HepG2 (cell line): ENCODE measurements around the gene SCAPER. TPM values are rescaled to one million over a fixed set of nuclear protein-coding genes. Genes with fewer than 3 reads are reported as not detected.

Source experiments
- ATAC-seq: fragments of 200-7000 bp; cut with Tn5 transposase; 3 replicates; pipeline ENCODE4 v1.9.1; 2020; ENCODE audit warnings: mild to moderate bottlenecking, moderate library complexity
- BruUV-seq: library from RNA; stranded (reverse); fragments of 400-500 nt; replicated peaks from 2 replicates; lab custom pipeline; 2021; lab: Mats Ljungman, UMichigan
- CTCF ChIA-PET: fragments of 300-600 bp; formaldehyde crosslinking; extraction: SDS; loops from one replicate; lab custom pipeline; 2021; ENCODE audit warnings: low total read pairs, inconsistent platforms, low intra/inter-chr PET ratio; lab: Yijun Ruan, JAX
- POLR2A ChIA-PET: fragments of 350-600 bp; sonication (Branson Sonifier 250); formaldehyde crosslinking; loops from one replicate; lab custom pipeline; 2020; ENCODE audit warnings: antibody characterized with exemption, inconsistent platforms; lab: Yijun Ruan, JAX
- DNase-seq: peaks from one replicate; pipeline ENCODE4 v3.0.0-alpha.2; 2015; ENCODE audit warnings: low spot score
- FAIRE-seq: peaks from 3 replicates; lab custom pipeline; 2011; peaks lifted over from hg19 to GRCh38; lab: Jason Lieb, UNC
- H2AFZ ChIP-seq: one replicate; pipeline ENCODE4 v1.6.1; 2011; ENCODE audit warnings: low read length, inconsistent platforms
- H3K27ac ChIP-seq: fragments of 300-600 bp; 3 replicates; pipeline ENCODE4 v1.8.0; 2011; ENCODE audit warnings: mixed run types, mild to moderate bottlenecking, mixed read lengths, low read length, inconsistent platforms; ENCODE audit not compliant: insufficient read depth; ENCODE audit errors: extremely low read length
- H3K27me3 ChIP-seq, 2 experiments: fragments of 200-600 bp in 1 of 2; 2 replicates in 1 of 2; 3 replicates in 1 of 2; pipeline versions ENCODE4 v1.6.0 to v1.8.0; 2011; ENCODE audit warnings: low read length in 2 of 2, mild to moderate bottlenecking in 2 of 2, moderate library complexity in 2 of 2, inconsistent platforms in 1 of 2; ENCODE audit not compliant: insufficient read depth in 2 of 2, control insufficient read depth in 1 of 2
- H3K36me3 ChIP-seq, 2 experiments: fragments of 200-600 bp in 1 of 2; replicated peaks in 1 of 2; 2 replicates in 1 of 2; 3 replicates in 1 of 2; pipeline versions ENCODE4 v1.5.1 to v1.8.0; 2011; ENCODE audit warnings: low read length in 2 of 2, inconsistent platforms in 1 of 2; ENCODE audit not compliant: insufficient read depth in 2 of 2, control insufficient read depth in 1 of 2
- H3K4me1 ChIP-seq: 2 replicates; pipeline ENCODE4 v1.5.1; 2012; ENCODE audit warnings: low read length, inconsistent platforms; ENCODE audit not compliant: insufficient read depth
- H3K4me2 ChIP-seq: 2 replicates; pipeline ENCODE4 v1.6.0; 2011; ENCODE audit warnings: low read depth, low read length, inconsistent platforms
- H3K4me3 ChIP-seq, 3 experiments: fragments of 200-600 bp in 1 of 3; sonication (generic), shearing (Covaris generic) in 1 of 3; replicated peaks in 1 of 3; 2 replicates each; pipeline ENCODE4 v1.5.1; 2011 to 2016; ENCODE audit warnings: low read length in 3 of 3, inconsistent platforms in 2 of 3, low read depth in 2 of 3, mild to moderate bottlenecking in 2 of 3, control low read depth in 1 of 3, mixed read lengths in 1 of 3; ENCODE audit not compliant: insufficient read depth in 1 of 3
- H3K79me2 ChIP-seq: one replicate; pipeline ENCODE4 v1.6.1; 2011; ENCODE audit warnings: low read length, inconsistent platforms; ENCODE audit not compliant: insufficient read depth
- H3K9ac ChIP-seq: 2 replicates; pipeline ENCODE4 v1.6.0; 2011; ENCODE audit warnings: mild to moderate bottlenecking, low read depth, low read length, inconsistent platforms; ENCODE audit not compliant: insufficient read depth
- H3K9me3 ChIP-seq: 2 replicates; pipeline ENCODE4 v1.5.1; 2012; ENCODE audit warnings: mild to moderate bottlenecking, low read length
- H4K20me1 ChIP-seq: 2 replicates; pipeline ENCODE4 v1.6.0; 2011; ENCODE audit warnings: inconsistent platforms, mild to moderate bottlenecking, low read length, moderate library complexity; ENCODE audit not compliant: insufficient read depth
- FOXJ3 ChIP-seq: sonication (generic); formaldehyde crosslinking; IDR thresholded peaks from 2 replicates; pipeline ENCODE4 v1.4.0; 2020; ENCODE audit warnings: missing genetic modification reagents, mild to moderate bottlenecking, borderline replicate concordance
- FOXP1 ChIP-seq, 2 experiments: fragments of 450-650 bp in 1 of 2; IDR thresholded peaks; 2 replicates each; pipeline ENCODE4 v1.6.1; 2017 to 2018; ENCODE audit warnings: antibody characterized with exemption in 1 of 2
- HNRNPK ChIP-seq: fragments of 200-400 bp; formaldehyde crosslinking; IDR thresholded peaks from 2 replicates; pipeline ENCODE4 v1.6.1; 2018; ENCODE audit warnings: low read length, low read depth, moderate library complexity, mild to moderate bottlenecking; ENCODE audit not compliant: poor library complexity, severe bottlenecking
- LCORL ChIP-seq, 2 experiments: fragments of 450-650 bp in 1 of 2; sonication (generic) in 1 of 2; formaldehyde crosslinking in 1 of 2; IDR thresholded peaks; 2 replicates each; pipeline versions ENCODE4 v1.5.0 to v1.6.1; 2017 to 2020; ENCODE audit warnings: antibody characterized with exemption in 1 of 2, missing genetic modification reagents in 1 of 2
- RBFOX2 ChIP-seq: fragments of 200-400 bp; formaldehyde crosslinking; IDR thresholded peaks from 2 replicates; pipeline ENCODE4 v1.6.1; 2017; ENCODE audit warnings: low read depth, mild to moderate bottlenecking, low read length
- SOX6 ChIP-seq, 2 experiments: fragments of 450-650 bp in 1 of 2; sonication (generic) in 1 of 2; formaldehyde crosslinking in 1 of 2; IDR thresholded peaks; 2 replicates each; pipeline versions ENCODE4 v1.4.0 to v1.6.1; 2017 to 2020; ENCODE audit warnings: antibody characterized with exemption in 1 of 2, mild to moderate bottlenecking in 1 of 2, missing genetic modification reagents in 1 of 2
- TEAD3 ChIP-seq: optimal IDR thresholded peaks from 2 replicates; pipeline ENCODE3; 2016; ENCODE audit warnings: borderline replicate concordance
- U2AF2 ChIP-seq: fragments of 200-400 bp; formaldehyde crosslinking; IDR thresholded peaks from 2 replicates; pipeline ENCODE4 v1.6.1; 2017; ENCODE audit warnings: low read depth, mild to moderate bottlenecking, low read length
- ZKSCAN8 ChIP-seq: IDR thresholded peaks from 2 replicates; pipeline ENCODE4 v1.6.1; 2016; ENCODE audit warnings: borderline replicate concordance, missing genetic modification reagents, missing compliant biosample characterization
- WGBS: methylation state at CpG from one replicate; pipeline ENCODE4 v1.1.6; 2017; ENCODE audit warnings: low lambda C conversion rate; 5-methylcytosine and 5-hydroxymethylcytosine counted together
- in situ Hi-C: cut with HindIII; loops from 2 replicates; pipeline ENCODE4 v1.10.0; 2017; ENCODE audit warnings: low pct_unique_long_range_greater_than_20kb; ENCODE audit not compliant: extremely low pct_ligation_motif_present
- intact Hi-C: fragments of 100-400 bp; cut with micrococcal nuclease; formaldehyde crosslinking; loops from one replicate; pipeline ENCODE4 v1.10.0; 2022; ENCODE audit not compliant: unreplicated experiment
- polyA plus RNA-seq, 8 experiments: library from polyadenylated mRNA; depleted of rRNA in 3 of 8; stranded (reverse) in 7 of 8; unstranded in 1 of 8; fragments of >200 nt; fragmentation: Illumina TruSeq in 4 of 8; extraction: Trizol in 4 of 8; gene quantifications; 2 replicates each; pipeline versions ENCODE4 v1.2.1 to v1.2.3, GENCODE V29; 2011 to 2016; ENCODE audit warnings: low read depth in 4 of 8, missing spikeins in 1 of 8, mixed read lengths in 1 of 8; ENCODE audit not compliant: insufficient read depth in 1 of 8
- total RNA-seq, 5 experiments: library from RNA; depleted of rRNA; stranded (reverse); fragments of >200 nt; fragmentation: Illumina TruSeq; extraction: Trizol; gene quantifications; 2 replicates each; pipeline ENCODE4 v1.2.3, GENCODE V29; 2016; ENCODE audit warnings: low read depth in 1 of 5
- TF ChIP-seq, protein P1 (sequence below): sonication (generic); formaldehyde crosslinking; IDR thresholded peaks from 2 replicates; pipeline ENCODE4 v1.4.0; 2020; ENCODE audit warnings: missing genetic modification reagents
- TF ChIP-seq, protein P2 (sequence below): sonication (generic); formaldehyde crosslinking; IDR thresholded peaks from 2 replicates; pipeline ENCODE4 v1.8.1; 2022; ENCODE audit warnings: mild to moderate bottlenecking, missing genetic modification reagents

Gene SCAPER
- total and polyA plus RNA-seq, 2 of the 13 experiments (the other 11 are each of a cell fraction or from before 2014, with no cell fraction given): 4.3 to 10.5 TPM

GRCh38 chr15:76342382-76343201, 562.5 kb downstream of the SCAPER start:
- no peak for FAIRE-seq
- POLR2A ChIA-PET: no interaction called here
- Histone ChIP-seq H3K27me3 (no peaks in the 10 kb centered on the region), H3K4me3 (no peak overlapping the region), H4K20me1 (peaks cover 8% of the 10 kb centered on the region; the same call in 1 of the 2 replicates), H3K36me3 (peaks cover 6 to 24% of the 10 kb centered on the region in 2 experiments; a peak in 4 of 5 replicates), H3K4me2 (no peak overlapping the region), H3K79me2 (peaks cover 21% of the 10 kb centered on the region), H2AFZ (no peak overlapping the region), H3K9ac (no peak overlapping the region), H3K9me3 (no peaks in the 10 kb centered on the region), H3K4me1 (peaks cover 27% of the 10 kb centered on the region), H3K27ac (no peak overlapping the region)
- WGBS: over 99% methylated on average over 63 of the region's 87 CpGs
- no peak for DNase-seq
- ATAC-seq: no peak
- in situ Hi-C loops (no loop called here), intact Hi-C loops (no loop called here)
- CTCF ChIA-PET: no interaction called here
- BruUV-seq: no TSS peak
- no peak for TF ChIP-seq ZKSCAN8 (CRISPR knock-in tag)
- TF ChIP-seq FOXJ3: no peak
- peak; percentile 46 for TF ChIP-seq RBFOX2
- TF ChIP-seq LCORL (IDR thresholded peaks at IDR 0.05): no peak
- TF ChIP-seq LCORL (CRISPR knock-in tag; IDR thresholded peaks at IDR 0.05): no peak
- no peak for TF ChIP-seq FOXP1 (IDR thresholded peaks at IDR 0.05)
- no peak for TF ChIP-seq FOXP1 (CRISPR knock-in tag; IDR thresholded peaks at IDR 0.05)
- TF ChIP-seq SOX6 (IDR thresholded peaks at IDR 0.05): no peak
- no peak for TF ChIP-seq SOX6 (CRISPR knock-in tag; IDR thresholded peaks at IDR 0.05)
- no peak for TF ChIP-seq U2AF2

DNA sequence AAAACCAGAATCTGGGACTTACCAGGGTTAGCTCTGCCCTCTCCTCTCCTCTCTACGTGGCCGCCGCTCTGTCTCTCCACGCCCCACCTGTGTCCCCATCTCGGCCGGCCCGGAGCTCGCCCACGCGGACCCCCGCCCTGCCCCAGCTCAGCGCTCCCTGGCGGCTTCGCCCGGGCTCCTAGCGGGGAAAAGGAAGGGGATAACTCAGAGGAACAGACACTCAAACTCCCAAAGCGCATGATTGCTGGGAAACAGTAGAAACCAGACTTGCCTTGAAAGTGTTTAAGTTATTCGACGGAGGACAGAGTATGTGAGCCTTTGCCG, 563.1 kb downstream of the SCAPER start:
- peaks cover 8% of the 10 kb centered on the region; the same call in 1 of the 2 replicates for H4K20me1 ChIP-seq
- ChIA-PET POLR2A (no interaction called here), CTCF (no interaction called here)
- H3K4me3 ChIP-seq: no peak overlapping the region
- WGBS: 98% methylated on average over 20 of the region's 20 CpGs
- ATAC-seq (no peak), FAIRE-seq (no peak), DNase-seq (no peak)
- peaks cover 6 to 24% of the 10 kb centered on the region in 2 experiments; a peak in 4 of 5 replicates for H3K36me3 ChIP-seq
- no peak overlapping the region for H2AFZ ChIP-seq
- no TSS peak for BruUV-seq
- intact Hi-C loops (no loop called here), in situ Hi-C loops (no loop called here)
- no peak overlapping the region for H3K27ac ChIP-seq
- H3K4me1 ChIP-seq: peaks cover 27% of the 10 kb centered on the region
- peaks cover 27% of the 10 kb centered on the region for H3K79me2 ChIP-seq
- H3K27me3 ChIP-seq: no peaks in the 10 kb centered on the region
- no peak overlapping the region for H3K9ac ChIP-seq
- H3K9me3 ChIP-seq: no peaks in the 10 kb centered on the region
- no peak overlapping the region for H3K4me2 ChIP-seq
- TF ChIP-seq, protein P1, sequence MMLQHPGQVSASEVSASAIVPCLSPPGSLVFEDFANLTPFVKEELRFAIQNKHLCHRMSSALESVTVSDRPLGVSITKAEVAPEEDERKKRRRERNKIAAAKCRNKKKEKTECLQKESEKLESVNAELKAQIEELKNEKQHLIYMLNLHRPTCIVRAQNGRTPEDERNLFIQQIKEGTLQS (CRISPR knock-in tag): no peak
- TF ChIP-seq, protein P2, sequence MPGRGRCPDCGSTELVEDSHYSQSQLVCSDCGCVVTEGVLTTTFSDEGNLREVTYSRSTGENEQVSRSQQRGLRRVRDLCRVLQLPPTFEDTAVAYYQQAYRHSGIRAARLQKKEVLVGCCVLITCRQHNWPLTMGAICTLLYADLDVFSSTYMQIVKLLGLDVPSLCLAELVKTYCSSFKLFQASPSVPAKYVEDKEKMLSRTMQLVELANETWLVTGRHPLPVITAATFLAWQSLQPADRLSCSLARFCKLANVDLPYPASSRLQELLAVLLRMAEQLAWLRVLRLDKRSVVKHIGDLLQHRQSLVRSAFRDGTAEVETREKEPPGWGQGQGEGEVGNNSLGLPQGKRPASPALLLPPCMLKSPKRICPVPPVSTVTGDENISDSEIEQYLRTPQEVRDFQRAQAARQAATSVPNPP (CRISPR knock-in tag): no peak
- no peak for TF ChIP-seq TEAD3 (CRISPR knock-in tag)
- TF ChIP-seq HNRNPK: no peak
